IMR-90 (cell line): ENCODE measurements around the gene SESN1. TPM values are rescaled to one million over a fixed set of nuclear protein-coding genes. Genes with fewer than 3 reads are reported as not detected.

Source experiments
- ATAC-seq: fragments of 200-7000 bp; cut with Tn5 transposase; 2 replicates; pipeline ENCODE4 v1.9.1; 2020; ENCODE audit warnings: low read depth, mild to moderate bottlenecking, moderate library complexity
- BruUV-seq: library from RNA; stranded (reverse); fragments of 400-500 nt; replicated peaks from 2 replicates; lab custom pipeline; 2021; lab: Mats Ljungman, UMichigan
- CTCF ChIA-PET: fragments of 300-600 bp; formaldehyde crosslinking; extraction: SDS; loops from one replicate; lab custom pipeline; 2021; ENCODE audit warnings: antibody characterized with exemption; lab: Yijun Ruan, JAX
- POLR2A ChIA-PET: fragments of 300-600 bp; sonication (Branson Sonifier 250); formaldehyde crosslinking; loops from one replicate; lab custom pipeline; 2022; ENCODE audit warnings: antibody characterized with exemption; ENCODE audit not compliant: unreplicated experiment; lab: Charles Lee
- DNase-seq: peaks from one replicate; pipeline ENCODE4 v3.0.0; 2013
- H2AFZ ChIP-seq: replicated peaks from 2 replicates; pipeline ENCODE3; 2013; ENCODE audit warnings: low read length, mild to moderate bottlenecking; ENCODE audit not compliant: poor library complexity
- H2AK5ac ChIP-seq: 2 replicates; pipeline ENCODE4 v1.6.1; 2013; ENCODE audit warnings: low read depth, low read length, inconsistent platforms
- H2AK9ac ChIP-seq: replicated peaks from 2 replicates; pipeline ENCODE3; 2013; ENCODE audit warnings: mild to moderate bottlenecking, low read depth, low read length, moderate library complexity; ENCODE audit not compliant: poor library complexity
- H2BK120ac ChIP-seq: 2 replicates; pipeline ENCODE4 v1.6.1; 2013; ENCODE audit warnings: low read depth, low read length, inconsistent platforms
- H2BK15ac ChIP-seq: 3 replicates; pipeline ENCODE4 v1.6.1; 2013; ENCODE audit warnings: low read depth, low read length, inconsistent platforms
- H2BK20ac ChIP-seq: 2 replicates; pipeline ENCODE4 v1.6.1; 2013; ENCODE audit warnings: low read depth, mild to moderate bottlenecking, inconsistent platforms, low read length, moderate library complexity
- H2BK5ac ChIP-seq: 2 replicates; pipeline ENCODE4 v1.6.1; 2013; ENCODE audit warnings: mild to moderate bottlenecking, low read depth, low read length, inconsistent platforms; ENCODE audit not compliant: poor library complexity, severe bottlenecking
- H3K14ac ChIP-seq: replicated peaks from 2 replicates; pipeline ENCODE4 v1.6.1; 2013; ENCODE audit warnings: low read depth, low read length, inconsistent platforms
- H3K18ac ChIP-seq: 2 replicates; pipeline ENCODE4 v1.6.1; 2013; ENCODE audit warnings: low read depth, low read length, control low read depth
- H3K23ac ChIP-seq: 2 replicates; pipeline ENCODE4 v1.6.1; 2013; ENCODE audit warnings: low read depth, low read length, inconsistent platforms
- H3K27ac ChIP-seq: 2 replicates; pipeline ENCODE4 v1.5.1; 2013; ENCODE audit warnings: mild to moderate bottlenecking, control low read depth, low read length; ENCODE audit not compliant: insufficient read depth
- H3K27me3 ChIP-seq: 2 replicates; pipeline ENCODE4 v1.6.1; 2013; ENCODE audit warnings: low read length; ENCODE audit not compliant: control insufficient read depth, insufficient read depth
- H3K36me3 ChIP-seq: 2 replicates; pipeline ENCODE4 v1.6.1; 2013; ENCODE audit warnings: low read length, mixed read lengths; ENCODE audit not compliant: control insufficient read depth, insufficient read depth
- H3K4ac ChIP-seq: 2 replicates; pipeline ENCODE4 v1.6.1; 2013; ENCODE audit warnings: low read depth, low read length, inconsistent platforms
- H3K4me1 ChIP-seq: 2 replicates; pipeline ENCODE4 v1.6.1; 2013; ENCODE audit warnings: low read length, mixed read lengths; ENCODE audit not compliant: control insufficient read depth, insufficient read depth
- H3K4me2 ChIP-seq: 2 replicates; pipeline ENCODE4 v1.6.1; 2013; ENCODE audit warnings: low read depth, mild to moderate bottlenecking, control low read depth, low read length, moderate library complexity
- H3K4me3 ChIP-seq: 2 replicates; pipeline ENCODE4 v1.5.1; 2013; ENCODE audit warnings: low read depth, mild to moderate bottlenecking, control low read depth, low read length, moderate library complexity; ENCODE audit not compliant: insufficient read depth
- H3K56ac ChIP-seq: 2 replicates; pipeline ENCODE4 v1.6.1; 2013; ENCODE audit warnings: low read length, inconsistent platforms; ENCODE audit not compliant: insufficient read depth; ENCODE audit errors: extremely low read depth
- H3K79me1 ChIP-seq, 2 experiments: 2 replicates each; pipeline ENCODE4 v1.6.1; 2013; ENCODE audit warnings: low read length in 2 of 2, inconsistent platforms in 1 of 2, low read depth in 1 of 2
- H3K9ac ChIP-seq: 2 replicates; pipeline ENCODE4 v1.6.1; 2013; ENCODE audit warnings: low read depth, low read length, control low read depth
- H3K9me1 ChIP-seq: 2 replicates; pipeline ENCODE4 v1.6.1; 2013; ENCODE audit warnings: low read length, inconsistent platforms; ENCODE audit not compliant: insufficient read depth
- H3K9me3 ChIP-seq: 2 replicates; pipeline ENCODE4 v1.6.1; 2013; ENCODE audit warnings: low read length; ENCODE audit not compliant: control insufficient read depth, insufficient read depth
- H4K20me1 ChIP-seq: 2 replicates; pipeline ENCODE4 v1.6.1; 2013; ENCODE audit warnings: low read length, inconsistent platforms; ENCODE audit not compliant: insufficient read depth
- H4K5ac ChIP-seq: 2 replicates; pipeline ENCODE4 v1.6.1; 2013; ENCODE audit warnings: mild to moderate bottlenecking, low read depth, low read length, control low read depth
- H4K8ac ChIP-seq, 2 experiments: 2 replicates each; pipeline ENCODE4 v1.6.1; 2013; ENCODE audit warnings: low read depth in 2 of 2, low read length in 2 of 2, control low read depth in 1 of 2, inconsistent platforms in 1 of 2
- H4K91ac ChIP-seq: 2 replicates; pipeline ENCODE4 v1.6.1; 2013; ENCODE audit warnings: low read depth, low read length, inconsistent platforms; ENCODE audit not compliant: insufficient read depth
- CHD1 ChIP-seq: IDR thresholded peaks from 2 replicates; pipeline ENCODE4 v1.6.1; 2012; ENCODE audit warnings: low read depth, low read length, improper control_type of control experiment
- CTCF ChIP-seq: conservative IDR thresholded peaks from 2 replicates; pipeline ENCODE4 v1.5.1; 2012; ENCODE audit warnings: mild to moderate bottlenecking, low read depth, low read length, improper control_type of control experiment
- ELK1 ChIP-seq: fragments of 150-350 bp; IDR thresholded peaks from 2 replicates; pipeline ENCODE4 v1.6.1; 2016; ENCODE audit warnings: low read depth, mild to moderate bottlenecking, low read length, moderate library complexity, borderline replicate concordance
- FOS ChIP-seq: fragments of 150-350 bp; IDR thresholded peaks from 2 replicates; pipeline ENCODE4 v1.6.1; 2016; ENCODE audit warnings: low read depth, low read length
- MAFK ChIP-seq: IDR thresholded peaks from 2 replicates; pipeline ENCODE4 v1.6.1; 2012; ENCODE audit warnings: low read depth, low read length, improper control_type of control experiment
- MAZ ChIP-seq: IDR thresholded peaks from 2 replicates; pipeline ENCODE4 v1.6.1; 2012; ENCODE audit warnings: low read depth, mild to moderate bottlenecking, low read length, improper control_type of control experiment, moderate library complexity, borderline replicate concordance
- MXI1 ChIP-seq: IDR thresholded peaks from 2 replicates; pipeline ENCODE4 v1.6.1; 2012; ENCODE audit warnings: low read depth, mild to moderate bottlenecking, low read length, moderate library complexity, borderline replicate concordance
- NFE2L2 ChIP-seq: fragments of 150-350 bp; IDR thresholded peaks from 2 replicates; pipeline ENCODE4 v1.6.1; 2016; ENCODE audit warnings: low read depth, mild to moderate bottlenecking, low read length
- RAD21 ChIP-seq: IDR thresholded peaks from 2 replicates; pipeline ENCODE4 v1.6.1; 2012; ENCODE audit warnings: low read length, improper control_type of control experiment
- RFX5 ChIP-seq: IDR thresholded peaks from 2 replicates; pipeline ENCODE4 v1.8.0; 2012; ENCODE audit warnings: low read depth, mild to moderate bottlenecking, low read length, moderate library complexity
- SMC3 ChIP-seq: fragments of 150-350 bp; IDR thresholded peaks from 2 replicates; pipeline ENCODE4 v1.6.1; 2016; ENCODE audit warnings: low read depth, mild to moderate bottlenecking, antibody characterized with exemption, low read length, moderate library complexity
- WGBS, 2 experiments: methylation state at CpG; one replicate each; pipeline versions ENCODE4 v1.1.5 to v1.1.7; 2013; ENCODE audit warnings: missing lambda C conversion rate in 2 of 2; ENCODE audit not compliant: insufficient read length in 1 of 2; ENCODE audit errors: extremely low coverage in 2 of 2; 5-methylcytosine and 5-hydroxymethylcytosine counted together
- dilution Hi-C: fragments of 300-500 bp; cut with HindIII; formaldehyde crosslinking; loops from one replicate; pipeline ENCODE4 v1.14.3; 2018; ENCODE audit warnings: low sequenced_read_pairs; ENCODE audit not compliant: unreplicated experiment
- in situ Hi-C: fragments of 300-500 bp; cut with MboI; formaldehyde crosslinking; loops from 3 replicates; pipeline ENCODE4 v1.14.3; 2019; ENCODE audit warnings: low sequenced_read_pairs, inconsistent platforms, mixed read lengths
- intact Hi-C: fragments of 100-400 bp; cut with micrococcal nuclease; formaldehyde crosslinking; loops from 2 replicates; pipeline ENCODE4 v1.10.0; 2022
- polyA plus RNA-seq, 3 experiments: library from polyadenylated mRNA; depleted of rRNA; stranded (reverse); fragments of >200 nt; gene quantifications; 2 replicates each; pipeline ENCODE4 v1.2.3, GENCODE V29; 2012; ENCODE audit warnings: low replicate concordance in 1 of 3
- total RNA-seq: library from RNA; depleted of rRNA; stranded (reverse); fragments of >200 nt; gene quantifications from 2 replicates; pipeline ENCODE4 v1.2.3, GENCODE V29; 2012

Gene SESN1
- total and polyA plus RNA-seq, 2 of the 4 experiments (the other 2 are of a cell fraction), result 9.7 to 16.7 TPM

GRCh38 chr6:109088995-109089394 is 5.7 kb downstream of the SESN1 start:
- Histone ChIP-seq H3K4me2 (no peak overlapping the region), H3K27ac (no peak overlapping the region), H2BK15ac (no peak overlapping the region), H4K91ac (no peak overlapping the region), H3K9me1 (peaks cover 3% of the 10 kb centered on the region; the same call in 1 of the 2 replicates), H3K23ac (no peak overlapping the region), H2AFZ (no peak overlapping the region), H3K4me1 (peaks cover 3% of the 10 kb centered on the region; the same call in 1 of the 2 replicates), H3K9ac (no peak overlapping the region), H3K4ac (no peak overlapping the region), H4K8ac (no peak overlapping the region), H3K79me1 (peaks cover 21 to 40% of the 10 kb centered on the region in 2 experiments), H3K4me3 (no peak overlapping the region), H3K18ac (no peak overlapping the region), H2BK120ac (no peak overlapping the region), H2AK9ac (no peak overlapping the region), H3K9me3 (no peaks in the 10 kb centered on the region), H4K5ac (no peak overlapping the region), H2BK5ac (no peak overlapping the region), H2BK20ac (no peak overlapping the region), H3K14ac (no peak overlapping the region), H3K36me3 (no peaks in the 10 kb centered on the region), H3K27me3 (no peaks in the 10 kb centered on the region), H3K56ac (no peak overlapping the region), H4K20me1 (peaks cover 4% of the 10 kb centered on the region; the same call in 1 of the 2 replicates), H2AK5ac (no peak overlapping the region)
- ChIA-PET POLR2A (no interaction called here), CTCF (no interaction called here)
- dilution Hi-C loops, result no loop called here
- intact Hi-C loops, result no loop called here
- BruUV-seq, result no TSS peak
- TF ChIP-seq MXI1 (no peak), ELK1 (no peak), MAZ (no peak), RAD21 (no peak), NFE2L2 (no peak), FOS (no peak), SMC3 (no peak), CTCF (no peak), MAFK (no peak), RFX5 (no peak), CHD1 (no peak)
- ATAC-seq (no peak), DNase-seq (no peak)
- in situ Hi-C loops, result no loop called here
- no CpG with 5 or more reads among the region's 1 CpG for WGBS, 2 experiments
